ENCODE results near the gene CASP6. TPM values are rescaled to one million over a fixed set of nuclear protein-coding genes. Genes with fewer than 3 reads are reported as not detected.
"Not testable (repeated sequence)": the region's sequence is repeated elsewhere in the genome, so short reads cannot be mapped to it uniquely, and the experiment has no call there.

CASP6 gene
- total RNA-seq, 2 donors from 2014 or later: 7.6 to 15.8 TPM

DNA sequence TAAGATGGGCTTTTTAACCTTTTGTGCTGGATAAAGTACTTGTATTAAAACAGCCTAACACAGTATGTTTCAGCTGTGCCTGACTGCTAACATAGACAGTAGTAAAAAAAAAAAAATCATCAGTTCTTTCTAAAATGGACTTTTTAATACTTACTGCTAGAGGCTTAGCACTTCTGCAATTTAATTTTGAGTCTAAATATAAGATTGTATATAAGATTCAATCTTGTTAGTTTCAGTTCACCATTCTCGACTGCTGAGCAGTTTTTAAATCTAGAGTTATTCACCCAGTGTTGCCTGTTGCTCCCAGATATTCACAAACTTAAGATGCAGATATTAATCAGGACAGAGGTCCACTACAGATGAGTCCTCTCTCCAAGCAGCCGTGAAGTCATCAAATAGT, 19.9 kb upstream of the CASP6 start:
- ATAC-seq (no peak), DNase-seq (no peak)
- intact Hi-C loops (cut with DNase I): no loop called here

- ATAC-seq (no peak), DNase-seq (no peak)
- intact Hi-C loops (cut with DNase I): no loop called here
These were observed 19.1 kb upstream of the CASP6 start for GRCh38 chr4:109722357-109722756.

DNA sequence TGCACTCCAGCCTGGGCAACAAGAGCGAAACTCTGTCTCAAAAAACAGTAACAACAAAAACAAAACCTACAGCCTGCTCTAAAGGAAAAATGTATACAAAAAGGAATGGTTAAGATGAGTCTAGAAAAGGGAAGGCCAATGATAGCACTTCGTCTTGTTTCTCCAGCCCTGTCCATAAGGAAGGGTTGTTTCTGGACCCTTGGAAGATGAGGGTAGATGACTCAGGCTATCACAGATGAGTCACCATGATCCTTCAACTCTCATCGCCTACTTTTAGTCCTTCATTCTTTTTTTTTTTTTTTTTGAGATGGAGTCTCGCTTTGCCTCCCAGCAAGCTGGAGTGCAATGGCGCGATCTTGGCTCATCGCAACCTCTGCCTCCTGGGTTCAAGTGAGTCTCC, 17.8 kb upstream of the CASP6 start:
- intact Hi-C loops (cut with DNase I): no loop called here
- DNase-seq (no peak), ATAC-seq (peak in 1 of 2 donors; percentile 34)

DNA sequence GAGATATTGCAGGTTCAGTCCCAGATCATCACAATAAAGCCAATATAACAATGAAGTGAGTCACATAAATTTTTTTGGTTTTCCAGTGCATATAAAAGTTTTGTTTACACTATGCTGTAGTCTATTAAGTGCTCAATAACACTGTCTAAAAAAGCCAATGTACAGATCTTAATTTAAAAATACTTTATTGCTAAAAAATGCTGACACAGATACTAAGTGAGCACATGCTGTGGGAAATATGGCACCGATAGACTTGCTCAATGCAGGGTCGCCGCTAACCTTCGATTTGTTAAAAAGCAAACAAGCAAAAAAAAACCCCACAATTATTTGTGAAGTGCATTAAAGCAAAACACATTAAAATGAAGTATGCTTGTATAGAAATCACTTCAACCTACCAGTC, 16.4 kb upstream of the CASP6 start:
- intact Hi-C loops (cut with DNase I): no loop called here
- DNase-seq: no peak
- no peak for ATAC-seq

DNA sequence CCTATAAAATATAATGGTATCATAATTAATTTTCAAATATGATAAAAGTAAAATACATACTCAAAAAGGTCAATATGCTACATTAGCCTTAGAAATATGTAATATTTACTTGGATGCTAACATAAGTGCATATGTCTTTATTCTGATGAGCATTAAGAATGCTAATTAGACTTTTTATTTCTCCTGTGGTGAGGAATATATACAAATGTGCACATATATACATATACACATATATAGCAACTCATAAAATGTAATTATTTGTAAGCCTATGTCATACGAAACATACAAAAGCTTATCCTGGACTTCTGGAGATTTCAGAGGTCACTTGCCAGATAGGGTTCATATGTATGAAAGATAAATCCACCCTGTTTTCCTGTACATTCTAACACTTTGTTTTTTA, 15.5 kb upstream of the CASP6 start:
- no peak for DNase-seq
- no peak for ATAC-seq
- intact Hi-C loops (cut with DNase I): no loop called here

DNA sequence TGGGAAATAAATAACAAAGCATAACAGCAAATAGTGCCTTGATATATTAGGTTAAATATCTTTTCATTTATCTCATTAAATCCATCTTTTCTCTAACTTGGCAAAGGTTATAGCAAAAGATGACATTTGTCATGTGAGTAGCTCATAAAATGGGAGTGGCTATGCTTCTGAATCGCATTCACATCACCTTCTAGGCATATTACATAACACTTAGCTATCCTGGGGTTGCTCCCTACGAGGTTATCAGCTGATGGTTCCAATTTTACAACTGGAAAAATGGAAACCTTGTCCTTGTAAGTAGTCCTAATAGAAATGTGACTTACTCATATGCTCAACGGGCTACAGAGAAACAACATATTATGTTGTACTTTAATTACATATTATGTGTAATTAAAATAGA, 10.3 kb upstream of the CASP6 start:
- ATAC-seq: no peak
- no peak for DNase-seq
- intact Hi-C loops (cut with DNase I): no loop called here

GRCh38 chr4:109708990-109709389, 5.7 kb upstream of the CASP6 start:
- intact Hi-C loops (cut with DNase I): loop anchor here in 1 of 2 donors (10.0 kb wide), 1 partner anchor 106 kb away; the partner anchor contains the start of gene GAR1
- ATAC-seq (no peak), DNase-seq (no peak)

GRCh38 chr4:109708435-109708834, 5.2 kb upstream of the CASP6 start:
- DNase-seq (no peak), ATAC-seq (no peak)
- intact Hi-C loops (cut with DNase I): loop anchor here in 1 of 2 donors (10.0 kb wide), 1 partner anchor 106 kb away; the partner anchor contains the start of gene GAR1

GRCh38 chr4:109703664-109704361, 568 bp upstream of the CASP6 start:
- ATAC-seq (peak in 1 of 2 donors; percentile 16), DNase-seq (no peak)
- intact Hi-C loops (cut with DNase I): loop anchor here in 1 of 2 donors (5.0 to 10.0 kb wide), 2 partner anchors 111 to 273 kb away; partner anchors contain the start of gene GAR1

- intact Hi-C loops (cut with DNase I): loop anchor here in 1 of 2 donors (5.0 to 10.0 kb wide), 2 partner anchors 113 to 276 kb away; partner anchors contain the start of gene GAR1
- DNase-seq (no peak), ATAC-seq (no peak)
These were observed 1.5 kb downstream of the CASP6 start for GRCh38 chr4:109701566-109702410.

DNA sequence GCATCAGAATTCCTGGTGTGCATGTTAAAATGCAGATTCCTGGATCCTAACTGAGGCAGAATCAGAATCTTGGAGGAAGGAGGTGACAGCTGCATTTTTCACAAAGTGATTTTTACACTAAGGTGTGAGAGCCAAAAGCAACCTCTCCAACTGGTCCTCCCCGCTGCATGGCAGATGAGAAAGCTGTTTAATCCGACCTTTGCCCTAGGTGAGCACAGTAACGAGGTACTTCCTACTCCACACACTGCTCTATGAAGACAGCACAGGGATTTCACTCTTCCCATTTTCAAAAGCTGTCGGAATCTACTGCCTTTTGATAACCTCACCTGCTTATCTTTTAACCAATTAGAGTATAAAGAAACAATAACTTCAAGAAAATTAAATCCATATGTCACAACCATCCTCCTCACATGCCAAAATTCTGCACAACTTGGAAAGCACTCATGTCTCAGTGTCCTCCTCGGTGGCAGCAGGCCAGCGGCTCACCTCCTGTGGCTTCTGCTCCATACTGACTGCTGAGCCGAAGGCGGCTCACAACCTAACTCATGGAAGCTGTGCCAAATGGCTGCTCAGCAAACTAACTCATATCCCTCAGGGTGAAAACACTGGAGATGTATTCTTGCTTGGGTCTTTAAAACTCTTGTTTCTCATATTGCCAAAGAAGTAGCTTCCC, 3.6 kb downstream of the CASP6 start:
- DNase-seq: no peak
- intact Hi-C loops (cut with DNase I): loop anchor here in 1 of 2 donors (5.0 to 10.0 kb wide), 2 partner anchors 115 to 278 kb away; partner anchors contain the start of gene GAR1
- no peak for ATAC-seq

- ATAC-seq: no peak
These were observed 4.6 kb downstream of the CASP6 start for GRCh38 chr4:109698656-109699055.

GRCh38 chr4:109691411-109691920, 11.8 kb downstream of the CASP6 start:
- no peak for ATAC-seq
- intact Hi-C loops (cut with DNase I): no loop called here
- no peak for DNase-seq

More at GRCh38 chr4:109698656-109699055, 4.6 kb downstream of the CASP6 start:
- intact Hi-C loops (cut with DNase I): no loop called here
- no peak for DNase-seq

DNA sequence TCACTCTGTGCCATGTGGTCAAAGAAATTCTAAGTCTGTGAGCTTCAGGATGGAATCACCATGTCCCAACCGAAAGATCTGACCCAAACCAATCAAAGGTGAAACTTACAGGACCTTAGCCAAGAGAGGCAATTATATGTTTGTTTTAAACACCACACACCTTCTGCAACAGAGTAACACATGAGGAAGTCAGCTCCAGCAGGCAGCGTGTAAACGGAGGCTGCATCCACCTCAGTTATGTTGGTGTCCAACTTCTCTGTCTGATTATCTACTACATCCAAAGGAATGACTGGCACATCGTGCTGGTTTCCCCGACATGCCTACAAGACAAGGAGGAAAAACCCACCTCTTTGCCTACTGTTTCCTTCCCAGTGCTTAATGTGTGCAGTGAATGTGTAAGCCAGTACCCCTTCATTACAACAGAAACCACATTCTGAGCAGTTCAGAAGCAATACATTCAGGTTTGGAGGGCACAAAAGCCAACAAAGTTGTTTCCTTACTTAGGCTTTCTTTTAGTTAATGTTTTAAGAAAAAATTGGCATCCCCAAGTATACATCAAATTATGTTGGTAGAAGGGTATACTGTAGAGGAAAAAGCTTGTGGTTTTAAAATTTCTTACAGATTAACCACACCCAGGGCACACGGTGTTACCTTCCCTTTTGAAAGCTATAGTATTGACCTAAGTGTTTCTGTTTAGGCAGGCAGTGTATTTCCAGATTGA, 12.4 kb downstream of the CASP6 start:
- peak in 1 of 2 donors; percentile 16 for ATAC-seq
- DNase-seq: no peak
- intact Hi-C loops (cut with DNase I): no loop called here

DNA sequence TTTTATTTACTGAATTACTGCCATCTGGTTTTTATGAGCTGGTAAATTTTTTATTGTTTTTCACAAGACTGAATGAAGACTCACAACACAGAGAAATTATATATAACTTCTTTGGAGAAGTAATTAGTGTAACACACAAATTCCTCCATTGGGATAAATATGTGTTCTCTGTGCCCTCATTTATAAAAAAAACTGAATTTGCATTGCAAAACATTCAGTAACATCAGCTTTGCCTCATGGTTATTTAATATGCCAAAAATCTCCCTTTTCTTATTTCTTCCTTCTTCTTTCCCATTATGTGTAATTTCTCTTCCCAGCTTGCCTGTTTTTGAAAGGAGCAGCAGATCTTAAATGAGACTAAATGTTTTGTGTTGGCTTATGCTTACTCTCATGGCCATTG, 18.5 kb downstream of the CASP6 start:
- no peak for DNase-seq
- ATAC-seq: no peak
- intact Hi-C loops (cut with DNase I): no loop called here

- DNase-seq (no peak), ATAC-seq (no peak)
- intact Hi-C loops (cut with DNase I): no loop called here
These were observed 19.5 kb downstream of the CASP6 start for GRCh38 chr4:109683621-109684253.

- intact Hi-C loops (cut with DNase I): no loop called here
- ATAC-seq (no peak), DNase-seq (no peak)
These were observed 20.4 kb downstream of the CASP6 start for GRCh38 chr4:109682875-109683274.

DNA sequence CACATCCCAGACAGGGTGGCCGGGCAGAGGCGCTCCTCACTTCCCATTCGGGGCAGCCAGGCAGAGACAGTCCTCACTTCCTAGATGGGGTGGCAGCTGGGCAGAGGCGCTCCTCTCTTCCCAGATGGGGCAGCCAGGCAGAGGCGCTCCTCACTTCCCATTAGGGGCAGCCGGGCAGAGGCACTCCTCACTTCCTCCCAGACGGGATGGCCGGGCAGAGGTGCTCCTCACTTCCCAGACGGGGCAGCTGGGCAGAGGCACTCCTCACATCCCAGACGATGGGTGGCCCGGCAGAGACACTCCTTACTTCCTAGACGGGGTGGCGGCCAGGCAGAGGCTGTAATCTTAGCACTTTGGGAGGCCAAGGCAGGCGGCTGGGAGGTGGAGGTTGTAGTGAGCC, 24.3 kb downstream of the CASP6 start:
- DNase-seq; ATAC-seq; intact Hi-C loops (cut with DNase I): not testable (repeated sequence)

Data from left cardiac atrium (tissue), 4 donors.